Right ventricle myocardium inferior (tissue), 1 donor: Measurements from ENCODE around the gene CNGB1. TPM values are rescaled to one million over a fixed set of nuclear protein-coding genes. Genes with fewer than 3 reads are reported as not detected.

Source experiments
- ATAC-seq: fragments of 200-7000 bp; cut with Tn5 transposase; one replicate; pipeline ENCODE4 v1.9.1; 2020; ENCODE audit warnings: mild to moderate bottlenecking, moderate library complexity
- DNase-seq: peaks from one replicate; pipeline ENCODE4 v3.0.0; 2021; ENCODE audit errors: missing footprints
- intact Hi-C: fragments of 100-400 bp; cut with DNase I; formaldehyde crosslinking; loops from one replicate; pipeline ENCODE4 v1.11.0; 2022
- total RNA-seq: library from RNA; stranded (reverse); fragmentation: NEBNext Ultra II Directional; extraction: Animal tissue kit (Norgen Biotek cat#: 25700); gene quantifications from one replicate; pipeline ENCODE4 v1.2.1, GENCODE V29; 2021
- donor health status: DM: no; HTN: yes; CAD: no; lungs with severe emphysema.

Gene CNGB1
- total RNA-seq, 1 donor from 2014 or later: not detected

GRCh38 chr16:57959804-57960203 lies 11.1 kb downstream of the CNGB1 start:
- intact Hi-C loops: no loop called here
- DNase-seq (no peak), ATAC-seq (no peak)

- no peak for DNase-seq
- intact Hi-C loops: no loop called here
- ATAC-seq: no peak
Measured at GRCh38 chr16:57959121-57959520, 11.8 kb downstream of the CNGB1 start.

GRCh38 chr16:57958544-57958943 lies 12.4 kb downstream of the CNGB1 start:
- DNase-seq (no peak), ATAC-seq (no peak)
- intact Hi-C loops: no loop called here

- DNase-seq (no peak), ATAC-seq (no peak)
- intact Hi-C loops: no loop called here
Measured at GRCh38 chr16:57957673-57958392, 13.1 kb downstream of the CNGB1 start.

- ATAC-seq (no peak), DNase-seq (no peak)
- intact Hi-C loops: no loop called here
Measured at GRCh38 chr16:57956924-57957672, 13.8 kb downstream of the CNGB1 start.

- intact Hi-C loops: no loop called here
- ATAC-seq (no peak), DNase-seq (no peak)
Measured at GRCh38 chr16:57956270-57956808, 14.6 kb downstream of the CNGB1 start.

- DNase-seq: no peak
- peak; percentile 54 for ATAC-seq
- intact Hi-C loops: no loop called here
Measured at GRCh38 chr16:57955572-57956188, 15.2 kb downstream of the CNGB1 start.

GRCh38 chr16:57953857-57954256 lies 17.1 kb downstream of the CNGB1 start:
- DNase-seq (no peak), ATAC-seq (no peak)
- intact Hi-C loops: no loop called here

- ATAC-seq (no peak), DNase-seq (no peak)
- intact Hi-C loops: no loop called here
Measured at GRCh38 chr16:57952909-57953308, 18.0 kb downstream of the CNGB1 start.

GRCh38 chr16:57951204-57951960 lies 19.5 kb downstream of the CNGB1 start:
- DNase-seq: no peak
- no peak for ATAC-seq
- intact Hi-C loops: no loop called here

- no peak for ATAC-seq
- intact Hi-C loops: no loop called here
- DNase-seq: no peak
Measured at GRCh38 chr16:57950382-57950781, 20.5 kb downstream of the CNGB1 start.

- no peak for DNase-seq
- no peak for ATAC-seq
- intact Hi-C loops: no loop called here
Measured at GRCh38 chr16:57949595-57950238, 21.2 kb downstream of the CNGB1 start.

- no peak for ATAC-seq
- DNase-seq: no peak
- intact Hi-C loops: no loop called here
Measured at GRCh38 chr16:57949013-57949412, 21.9 kb downstream of the CNGB1 start.

GRCh38 chr16:57948027-57948426 lies 22.9 kb downstream of the CNGB1 start:
- DNase-seq: no peak
- no peak for ATAC-seq
- intact Hi-C loops: no loop called here

- no peak for DNase-seq
- no peak for ATAC-seq
- intact Hi-C loops: no loop called here
Measured at GRCh38 chr16:57947261-57947660, 23.7 kb downstream of the CNGB1 start.

- intact Hi-C loops: no loop called here
- DNase-seq (no peak), ATAC-seq (no peak)
Measured at GRCh38 chr16:57946181-57946801, 24.6 kb downstream of the CNGB1 start.

GRCh38 chr16:57945740-57946138 lies 25.2 kb downstream of the CNGB1 start:
- ATAC-seq: no peak
- intact Hi-C loops: no loop called here
- no peak for DNase-seq
